ENCODE results near the gene ARHGAP20.

The ARHGAP20 gene

DNA sequence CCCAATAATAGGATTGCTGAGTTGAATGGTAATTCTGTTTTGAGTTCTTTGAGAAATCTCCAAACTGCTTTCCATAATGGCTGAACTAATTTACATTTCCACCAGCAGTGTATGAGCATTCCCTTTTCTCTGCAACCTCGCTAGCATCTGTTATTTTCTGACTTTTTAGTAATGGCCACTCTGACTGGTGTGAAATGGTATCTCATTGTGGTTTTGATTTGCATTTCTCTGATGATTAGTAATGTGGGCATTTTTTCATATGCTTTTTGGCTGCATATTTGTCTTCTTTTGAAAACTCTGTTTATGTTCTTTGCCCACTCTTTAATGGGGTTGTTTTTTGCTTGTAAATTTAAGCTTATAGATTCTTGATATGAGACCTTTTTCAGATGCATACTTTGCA is 185.1 kb downstream of the ARHGAP20 start:
- DNase-seq (ENCODE audit: low spot score), result no peak

All from AG08395 (cell line).